ENCODE results near the gene TRPV4. TPM values are rescaled to one million over a fixed set of nuclear protein-coding genes. Genes with fewer than 3 reads are reported as not detected.

TRPV4 gene
- total RNA-seq, 1 donor from 2014 or later: 0.75 TPM

GRCh38 chr12:109758426-109759420 is 74.5 kb downstream of the TRPV4 start:
- Histone ChIP-seq H3K79me2 (ENCODE audit: insufficient read depth, low read length) (no peaks in the 10 kb centered on the region), H4K20me1 (ENCODE audit: insufficient read depth, low read length) (no peaks in the 10 kb centered on the region), H2AFZ (ENCODE audit: low read depth, low read length) (no peak overlapping the region), H3K9ac (ENCODE audit: low read length) (no peak overlapping the region), H3K4me2 (ENCODE audit: low read length) (no peak overlapping the region), H3K27ac (ENCODE audit: low read depth, low read length) (no peak overlapping the region), H3K36me3 (ENCODE audit: insufficient read depth, low read length) (no peaks in the 10 kb centered on the region), H3K27me3 (ENCODE audit: insufficient read depth, low read length) (no peaks in the 10 kb centered on the region), H3K9me3 (ENCODE audit: insufficient read depth, low read depth, low read length) (peaks cover 4% of the 10 kb centered on the region), H3K4me3 (ENCODE audit: insufficient read depth, low read depth, low read length) (no peak overlapping the region), H3K4me1 (ENCODE audit: insufficient read depth, low read length) (no peaks in the 10 kb centered on the region)
- no peak for DNase-seq (ENCODE audit: low read depth)
- Mint-ChIP-seq H3K36me3 (ENCODE audit: low read depth, unreplicated experiment) (peaks cover 5% of the 10 kb centered on the region), H3K27me3 (ENCODE audit: low read depth, unreplicated experiment) (no peaks in the 10 kb centered on the region), H3K4me1 (ENCODE audit: low read depth, unreplicated experiment) (no peaks in the 10 kb centered on the region), H3K9me3 (ENCODE audit: unreplicated experiment) (peaks cover 13% of the 10 kb centered on the region), H3K4me3 (ENCODE audit: unreplicated experiment) (no peak overlapping the region), H3K27ac (ENCODE audit: unreplicated experiment) (no peak overlapping the region)
- FAIRE-seq: no peak
- TF ChIP-seq EZH2 (IDR thresholded peaks at IDR 0.05; ENCODE audit: insufficient read depth, low read length) (no peak), CTCF (IDR thresholded peaks at IDR 0.05; ENCODE audit: insufficient read depth, low read depth, low read length) (no peak)

GRCh38 chr12:109757671-109758265 is 75.4 kb downstream of the TRPV4 start:
- no peak overlapping the region for H3K4me2 ChIP-seq (ENCODE audit: low read length)
- no peaks in the 10 kb centered on the region for H3K36me3 ChIP-seq (ENCODE audit: insufficient read depth, low read length)
- no peaks in the 10 kb centered on the region for H3K79me2 ChIP-seq (ENCODE audit: insufficient read depth, low read length)
- H3K4me1 ChIP-seq (ENCODE audit: insufficient read depth, low read length): no peaks in the 10 kb centered on the region
- no peak overlapping the region for H3K4me3 ChIP-seq (ENCODE audit: insufficient read depth, low read depth, low read length)
- H3K27ac Mint-ChIP-seq (ENCODE audit: unreplicated experiment): no peak overlapping the region
- no peaks in the 10 kb centered on the region for H3K27me3 ChIP-seq (ENCODE audit: insufficient read depth, low read length)
- H3K4me3 Mint-ChIP-seq (ENCODE audit: unreplicated experiment): no peak overlapping the region
- TF ChIP-seq EZH2 (IDR thresholded peaks at IDR 0.05; ENCODE audit: insufficient read depth, low read length) (no peak), CTCF (IDR thresholded peaks at IDR 0.05; ENCODE audit: insufficient read depth, low read depth, low read length) (no peak)
- no peaks in the 10 kb centered on the region for H3K4me1 Mint-ChIP-seq (ENCODE audit: low read depth, unreplicated experiment)
- no peaks in the 10 kb centered on the region for H3K9me3 ChIP-seq (ENCODE audit: insufficient read depth, low read depth, low read length)
- H3K27ac ChIP-seq (ENCODE audit: low read depth, low read length): no peak overlapping the region
- no peaks in the 10 kb centered on the region for H4K20me1 ChIP-seq (ENCODE audit: insufficient read depth, low read length)
- FAIRE-seq: no peak
- no peak overlapping the region for H2AFZ ChIP-seq (ENCODE audit: low read depth, low read length)
- H3K9ac ChIP-seq (ENCODE audit: low read length): no peak overlapping the region
- peaks cover 13% of the 10 kb centered on the region for H3K9me3 Mint-ChIP-seq (ENCODE audit: unreplicated experiment)
- DNase-seq (ENCODE audit: low read depth): no peak
- H3K36me3 Mint-ChIP-seq (ENCODE audit: low read depth, unreplicated experiment): peaks cover 5% of the 10 kb centered on the region
- H3K27me3 Mint-ChIP-seq (ENCODE audit: low read depth, unreplicated experiment): no peaks in the 10 kb centered on the region

Data from astrocyte (in vitro differentiated cells and primary cell).